ENCODE data around the gene PDE4B. TPM values are rescaled to one million over a fixed set of nuclear protein-coding genes. Genes with fewer than 3 reads are reported as not detected.
A peak's percentile ranks its signal among the peaks of the same experiment; 100 is the strongest.

PDE4B gene
- total and polyA plus RNA-seq, 9 of the 15 experiments (the other 6 are each of a cell fraction or from before 2014, with no cell fraction given): 0.09 TPM; not detected in 8

- TF ChIP-seq ZBTB7A (IDR thresholded peaks at IDR 0.05; ENCODE audit: borderline replicate concordance, control insufficient read depth, low read depth, low read length) (no peak), E2F4 (CRISPR knock-in tag; IDR thresholded peaks at IDR 0.05; ENCODE audit: low read depth) (no peak), PYGO2 (tag; IDR thresholded peaks at IDR 0.05) (no peak), FOSL1 (tag; conservative IDR thresholded peaks at IDR 0.05) (peak; percentile 69), PATZ1 (CRISPR knock-in tag; IDR thresholded peaks at IDR 0.05; ENCODE audit: borderline replicate concordance) (no peak), ELF1 (tag; IDR thresholded peaks at IDR 0.05) (no peak), ZNF316 (IDR thresholded peaks at IDR 0.05) (peak; percentile 70), NR2C1 (IDR thresholded peaks at IDR 0.05) (no peak), NR2C1 (tag; IDR thresholded peaks at IDR 0.05) (no peak), CBFA2T3 (IDR thresholded peaks at IDR 0.05) (no peak), ZNF644 (tag; IDR thresholded peaks at IDR 0.05; ENCODE audit: low read depth) (no peak), ZSCAN32 (CRISPR knock-in tag; IDR thresholded peaks at IDR 0.05) (no peak), MCM7 (IDR thresholded peaks at IDR 0.05) (no peak), TAF15 (IDR thresholded peaks at IDR 0.05; ENCODE audit: low read depth, low read length) (no peak), ARID1B (IDR thresholded peaks at IDR 0.05) (no peak), CSDE1 (IDR thresholded peaks at IDR 0.05) (no peak), RB1 (IDR thresholded peaks at IDR 0.05; ENCODE audit: low read depth) (no peak), POLR2B (IDR thresholded peaks at IDR 0.05; ENCODE audit: low read depth, partially characterized antibody) (no peak), MYC (IDR thresholded peaks at IDR 0.05; ENCODE audit: low read depth, low read length) (no peak), MYC (CRISPR knock-in tag; IDR thresholded peaks at IDR 0.05; ENCODE audit: borderline replicate concordance, low read depth) (no peak), MCM5 (IDR thresholded peaks at IDR 0.05; ENCODE audit: low read depth) (no peak), BMI1 (IDR thresholded peaks at IDR 0.05; ENCODE audit: low read length) (no peak), BCOR (IDR thresholded peaks at IDR 0.05) (no peak), SIN3A (IDR thresholded peaks at IDR 0.05; ENCODE audit: borderline replicate concordance in 2 of 2, control insufficient read depth in 1 of 2, low read depth in 2 of 2, low read length in 2 of 2) (no peak), ATF3 (IDR thresholded peaks at IDR 0.05) (peak; percentile 49; the same call in 1 of the 2 replicates), ATF3 (CRISPR knock-in tag; conservative IDR thresholded peaks at IDR 0.05) (no peak)
- TF ChIP-seq, protein P1, sequence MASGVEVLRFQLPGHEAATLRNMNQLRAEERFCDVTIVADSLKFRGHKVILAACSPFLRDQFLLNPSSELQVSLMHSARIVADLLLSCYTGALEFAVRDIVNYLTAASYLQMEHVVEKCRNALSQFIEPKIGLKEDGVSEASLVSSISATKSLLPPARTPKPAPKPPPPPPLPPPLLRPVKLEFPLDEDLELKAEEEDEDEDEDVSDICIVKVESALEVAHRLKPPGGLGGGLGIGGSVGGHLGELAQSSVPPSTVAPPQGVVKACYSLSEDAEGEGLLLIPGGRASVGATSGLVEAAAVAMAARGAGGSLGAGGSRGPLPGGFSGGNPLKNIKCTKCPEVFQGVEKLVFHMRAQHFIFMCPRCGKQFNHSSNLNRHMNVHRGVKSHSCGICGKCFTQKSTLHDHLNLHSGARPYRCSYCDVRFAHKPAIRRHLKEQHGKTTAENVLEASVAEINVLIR (CRISPR knock-in tag; IDR thresholded peaks at IDR 0.05): no peak
Measured at GRCh38 chr1:65948609-65949229, 156.0 kb downstream of the PDE4B start (continued).
